ENCODE data around the gene CEBPA.

DNA sequence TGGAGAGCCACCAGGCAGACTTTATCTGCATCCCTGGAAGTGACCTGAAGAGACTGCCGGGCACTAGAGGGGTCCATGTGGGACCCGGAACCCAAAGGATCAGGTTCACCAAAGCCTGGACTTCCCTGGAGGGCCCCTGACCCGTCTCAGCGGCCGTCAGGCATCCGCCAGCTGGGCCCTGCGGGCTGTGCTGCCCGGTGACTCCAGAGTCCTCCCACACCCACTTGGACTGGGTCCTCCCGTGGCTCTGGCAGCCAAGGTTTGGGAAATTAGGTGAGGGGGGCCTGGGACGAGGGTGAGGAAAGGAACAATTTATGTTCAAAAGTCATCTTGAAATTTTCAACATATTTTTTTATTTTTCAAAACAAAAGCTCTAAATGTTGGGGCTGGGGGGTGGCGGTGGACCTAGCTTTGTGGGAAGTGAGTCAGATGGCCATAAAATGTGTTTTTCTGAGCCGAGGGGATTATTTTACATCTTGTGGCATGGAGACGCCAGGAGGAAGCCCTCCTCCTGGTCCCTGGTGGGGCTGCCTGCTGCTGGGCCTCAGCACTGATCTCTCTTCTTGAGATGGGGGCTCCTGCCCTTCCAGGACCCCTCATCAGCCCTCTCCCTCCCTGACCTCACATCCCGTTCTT is 20.2 kb downstream of the CEBPA start:
- no peak for TF ChIP-seq EZH2 (IDR thresholded peaks at IDR 0.05)
- TF ChIP-seq POLR2AphosphoS5 (IDR thresholded peaks at IDR 0.05; ENCODE audit: borderline replicate concordance, low read depth, low read length) = no peak
- no peak for TF ChIP-seq FOXP2 (optimal IDR thresholded peaks at IDR 0.05; ENCODE audit: control extremely low read depth, extremely low read length, insufficient read depth)

All from SK-N-MC (cell line).